Cardiac septum (tissue), 1 donor: ENCODE results near the gene GATAD2B. TPM values are rescaled to one million over a fixed set of nuclear protein-coding genes. Genes with fewer than 3 reads are reported as not detected.
"Not testable (repeated sequence)": the region's sequence is repeated elsewhere in the genome, so short reads cannot be mapped to it uniquely, and the experiment has no call there.

Experiments used
- DNase-seq: peaks from one replicate; pipeline ENCODE4 v3.0.0-alpha.2; 2020; ENCODE audit warnings: low spot score
- intact Hi-C: fragments of 100-400 bp; cut with DNase I; formaldehyde crosslinking; loops from one replicate; pipeline ENCODE4 v1.14.0; 2022
- total RNA-seq: library from RNA; stranded (reverse); fragmentation: NEBNext Ultra II Directional; extraction: Animal tissue kit (Norgen Biotek cat#: 25700); gene quantifications from one replicate; pipeline ENCODE4 v1.2.1, GENCODE V29; 2021
- donor health status: DM: no; HTN: no; CAD: no.

The GATAD2B gene
- total RNA-seq, 1 donor from 2014 or later, result 45.7 TPM

DNA sequence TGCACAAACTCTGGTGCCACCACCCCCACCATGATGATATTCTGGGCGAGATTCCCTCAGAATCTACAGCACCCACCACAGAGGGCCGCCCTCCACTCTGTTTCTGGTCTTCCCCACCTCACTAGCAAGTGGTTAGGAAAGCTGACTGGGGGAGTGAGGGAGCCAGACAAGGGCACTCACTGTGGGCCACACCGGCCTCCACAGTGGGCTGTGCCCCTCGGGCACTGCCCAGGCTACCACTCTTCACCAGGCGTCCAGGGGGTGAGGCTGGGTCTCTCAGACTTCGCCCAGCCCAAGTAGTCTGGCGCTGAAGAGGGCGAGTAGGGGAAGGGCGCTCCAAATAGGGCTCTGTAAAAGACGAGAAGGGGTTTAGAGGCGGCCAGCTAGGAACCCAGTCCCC lies 11.2 kb upstream of the GATAD2B start:
- intact Hi-C loops, result no loop called here
- DNase-seq, result no peak

DNA sequence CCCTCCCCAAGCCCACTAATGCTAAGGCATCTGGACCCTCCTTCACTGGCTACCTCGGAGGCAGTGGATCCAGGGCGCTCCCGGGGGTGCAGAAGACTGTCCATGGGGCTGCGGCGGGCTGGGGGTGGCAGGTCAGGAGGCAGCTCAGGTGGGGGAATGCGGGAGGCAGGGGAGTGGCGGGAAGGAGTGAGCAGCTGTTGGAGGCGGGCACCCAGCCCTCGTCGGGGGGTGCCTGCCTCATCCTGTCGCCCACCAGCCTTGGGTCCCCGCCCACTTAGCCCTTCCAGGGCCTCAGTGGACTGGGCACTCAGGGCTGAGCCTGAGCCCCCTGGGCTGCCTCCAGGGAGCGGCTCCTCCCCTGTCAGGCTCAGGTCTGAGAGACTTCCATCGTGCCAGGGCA lies 10.7 kb upstream of the GATAD2B start:
- DNase-seq, result no peak
- intact Hi-C loops, result no loop called here

DNA sequence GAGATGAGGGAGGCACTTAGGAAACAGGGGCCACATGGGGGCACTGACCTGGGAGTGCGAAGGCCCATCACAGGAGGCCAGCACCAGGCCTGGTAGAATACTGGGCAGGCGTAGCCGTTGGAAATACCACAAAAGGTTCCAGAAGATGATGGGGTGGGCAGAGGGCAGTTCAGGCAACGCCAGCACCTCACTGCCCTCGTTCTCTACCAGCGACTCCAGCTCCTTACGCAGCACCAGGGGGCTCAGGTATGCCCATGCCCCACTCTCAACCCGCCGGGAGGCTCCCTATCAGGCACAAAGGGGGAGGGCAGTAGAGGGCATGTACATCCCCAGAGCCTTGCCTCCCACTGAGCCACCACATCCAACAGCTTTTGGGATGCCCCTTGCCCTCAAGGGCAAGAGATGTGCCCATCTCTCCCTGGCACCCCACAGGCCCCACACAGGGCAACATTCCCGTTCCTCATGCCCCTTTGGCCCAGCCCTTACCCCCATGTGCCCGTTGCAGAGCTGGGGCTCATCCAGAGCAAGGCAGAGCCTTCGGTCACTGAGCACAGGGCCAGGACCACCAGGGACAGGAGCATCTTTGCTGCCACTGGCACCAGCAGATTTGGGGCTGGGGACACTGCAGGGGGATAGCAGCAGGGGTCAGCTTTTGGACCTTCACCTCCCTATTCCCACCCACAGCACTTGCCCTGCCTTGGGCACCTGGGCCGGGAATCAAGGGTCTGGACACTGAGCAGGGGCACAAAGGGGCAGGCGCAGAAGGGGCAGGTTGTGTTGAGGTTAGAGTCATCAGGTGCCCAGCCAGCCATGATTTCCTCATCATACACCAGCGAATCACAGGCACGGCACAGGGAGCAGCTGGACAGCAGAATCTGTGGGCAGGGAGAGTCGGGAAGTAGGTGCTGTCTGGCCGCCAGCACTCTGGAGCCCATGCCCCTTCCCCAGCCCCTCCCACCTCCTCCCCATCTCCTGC lies 9.7 kb upstream of the GATAD2B start:
- DNase-seq, result no peak
- intact Hi-C loops, result no loop called here

DNA sequence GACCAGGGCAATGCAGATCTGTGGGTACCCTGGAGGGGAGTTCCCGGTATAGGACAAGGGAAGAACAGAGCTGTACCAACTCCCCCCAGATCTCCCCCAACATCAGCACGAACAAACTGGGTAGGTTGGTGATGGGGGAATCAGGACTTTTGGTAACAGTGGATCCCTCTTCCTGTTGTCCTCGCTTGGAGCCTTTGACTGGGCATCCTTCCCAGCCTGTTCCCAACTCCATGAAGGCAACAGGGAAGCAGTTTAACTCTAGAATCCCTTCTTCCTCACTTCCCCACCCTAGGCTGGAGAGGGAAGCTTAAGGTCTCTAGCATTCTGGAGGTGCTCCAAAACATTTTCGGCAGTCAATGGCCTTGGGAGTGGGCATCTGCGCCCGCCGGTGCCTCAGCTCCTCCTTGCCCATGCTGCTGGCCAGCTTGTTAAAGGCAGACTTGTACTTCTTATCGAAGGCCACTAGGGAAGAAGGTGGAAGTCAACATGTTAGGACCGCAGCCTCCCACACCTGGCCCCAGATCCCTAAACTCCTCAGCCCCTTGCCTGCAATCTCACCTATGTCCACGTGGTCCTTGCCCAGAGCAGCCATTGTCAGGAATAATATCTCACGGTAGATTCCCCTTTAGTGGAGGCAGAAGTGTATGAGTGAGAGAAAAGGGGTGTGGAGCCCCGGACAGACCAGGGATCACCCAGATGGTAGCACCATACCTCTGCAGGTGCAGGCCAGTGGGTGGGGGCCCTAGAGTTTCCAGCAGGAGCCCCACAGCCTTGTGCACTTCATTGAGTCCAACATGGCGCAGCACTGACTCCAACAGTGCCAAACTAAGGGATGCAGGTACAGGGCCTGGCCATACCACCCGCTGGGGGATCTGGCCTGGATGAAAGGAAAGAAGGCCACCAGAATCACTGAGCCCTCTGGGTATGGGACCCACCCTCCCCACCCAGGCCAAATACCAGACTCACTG lies 7.5 kb upstream of the GATAD2B start:
- intact Hi-C loops, result no loop called here

DNA sequence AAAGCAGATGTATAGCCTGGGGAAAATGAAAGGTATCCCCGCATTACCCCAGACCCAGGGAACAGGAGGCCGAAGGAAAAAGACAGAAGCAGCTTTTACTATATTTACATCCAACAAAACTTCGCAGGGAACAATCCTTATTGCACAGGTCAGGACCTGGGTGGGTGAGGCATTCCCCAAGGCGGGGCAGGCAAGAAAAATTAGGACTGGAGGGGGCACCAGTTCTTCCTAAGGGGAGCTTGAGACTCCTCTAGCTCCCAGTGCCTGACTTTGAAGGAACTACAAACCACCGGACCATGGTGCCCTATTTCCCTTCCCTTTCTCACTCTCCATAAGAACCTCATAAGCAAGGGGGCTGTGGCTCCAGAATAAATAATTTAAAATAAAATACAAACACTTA lies 6.7 kb upstream of the GATAD2B start:
- intact Hi-C loops, result no loop called here
- DNase-seq, result peak; percentile 43

More for the DNA sequence above, 7.5 kb upstream of the GATAD2B start:
- peak; percentile 43 for DNase-seq

DNA sequence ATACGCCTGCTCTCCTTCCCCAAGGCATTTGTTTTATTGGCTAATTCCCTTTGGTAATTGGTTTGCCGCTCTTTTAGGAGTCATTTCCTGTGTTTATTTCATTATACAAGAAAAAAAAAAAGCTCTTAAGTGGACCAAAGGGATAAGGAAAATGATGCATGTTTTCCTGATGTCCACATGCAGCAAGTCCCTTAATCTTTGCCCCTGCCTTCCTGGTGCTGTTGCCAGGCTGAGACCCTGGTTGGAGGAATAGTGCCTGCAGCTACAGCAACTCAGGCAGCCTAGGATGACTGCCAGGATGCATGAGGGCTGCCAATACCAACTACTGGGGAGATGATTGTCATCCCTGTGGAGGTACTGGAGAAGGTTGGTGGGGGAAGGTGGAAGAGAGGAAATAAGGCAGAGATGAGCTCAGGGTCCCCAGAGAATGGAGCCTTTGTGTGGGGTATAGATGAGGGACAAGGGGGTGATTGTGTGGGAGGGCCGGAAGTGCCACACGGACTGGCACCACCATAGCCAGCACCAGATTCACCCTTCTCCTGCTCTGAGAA lies 6.1 kb upstream of the GATAD2B start:
- peak; percentile 31 for DNase-seq
- intact Hi-C loops, result no loop called here

DNA sequence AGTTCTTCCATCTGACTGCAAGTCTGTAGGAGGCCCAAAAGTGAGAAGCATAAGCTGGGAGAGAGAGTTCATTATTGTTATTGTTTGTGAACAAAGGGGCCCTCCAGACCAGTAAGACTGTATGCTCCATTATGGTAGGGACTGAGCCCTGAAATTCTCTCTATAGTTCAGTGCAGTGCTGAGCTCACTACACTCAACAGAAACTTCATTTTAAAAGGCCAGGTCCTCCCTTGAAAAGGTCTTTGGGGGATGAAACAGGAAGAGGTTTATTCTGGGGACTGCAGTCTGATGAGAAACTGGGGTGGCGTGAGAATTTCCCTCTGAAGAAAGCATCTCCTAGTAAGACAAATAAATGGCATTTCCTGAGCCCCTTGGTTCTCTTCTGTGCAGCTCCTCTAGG lies 5.5 kb upstream of the GATAD2B start:
- intact Hi-C loops, result no loop called here
- DNase-seq, result peak; percentile 17

DNA sequence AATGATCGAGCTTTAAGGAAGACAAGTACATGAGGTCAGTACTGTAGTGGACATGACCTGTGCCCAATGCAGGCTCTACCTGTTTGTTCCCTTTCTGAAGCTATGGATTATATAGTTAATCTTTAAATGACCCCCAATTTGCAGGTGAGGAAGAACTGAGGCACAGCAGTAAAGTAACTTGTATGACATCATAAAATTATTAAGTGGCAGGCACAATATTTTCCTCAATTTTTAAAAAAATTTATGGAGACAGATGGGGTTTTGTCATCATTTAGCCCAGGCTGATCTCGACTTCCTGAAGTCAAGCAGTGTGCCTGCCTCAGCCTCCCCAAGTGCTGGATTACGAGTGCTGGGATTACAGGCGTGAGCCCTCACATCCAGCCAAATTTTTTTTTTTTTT lies 3.6 kb upstream of the GATAD2B start:
- no peak for DNase-seq
- intact Hi-C loops, result no loop called here

DNA sequence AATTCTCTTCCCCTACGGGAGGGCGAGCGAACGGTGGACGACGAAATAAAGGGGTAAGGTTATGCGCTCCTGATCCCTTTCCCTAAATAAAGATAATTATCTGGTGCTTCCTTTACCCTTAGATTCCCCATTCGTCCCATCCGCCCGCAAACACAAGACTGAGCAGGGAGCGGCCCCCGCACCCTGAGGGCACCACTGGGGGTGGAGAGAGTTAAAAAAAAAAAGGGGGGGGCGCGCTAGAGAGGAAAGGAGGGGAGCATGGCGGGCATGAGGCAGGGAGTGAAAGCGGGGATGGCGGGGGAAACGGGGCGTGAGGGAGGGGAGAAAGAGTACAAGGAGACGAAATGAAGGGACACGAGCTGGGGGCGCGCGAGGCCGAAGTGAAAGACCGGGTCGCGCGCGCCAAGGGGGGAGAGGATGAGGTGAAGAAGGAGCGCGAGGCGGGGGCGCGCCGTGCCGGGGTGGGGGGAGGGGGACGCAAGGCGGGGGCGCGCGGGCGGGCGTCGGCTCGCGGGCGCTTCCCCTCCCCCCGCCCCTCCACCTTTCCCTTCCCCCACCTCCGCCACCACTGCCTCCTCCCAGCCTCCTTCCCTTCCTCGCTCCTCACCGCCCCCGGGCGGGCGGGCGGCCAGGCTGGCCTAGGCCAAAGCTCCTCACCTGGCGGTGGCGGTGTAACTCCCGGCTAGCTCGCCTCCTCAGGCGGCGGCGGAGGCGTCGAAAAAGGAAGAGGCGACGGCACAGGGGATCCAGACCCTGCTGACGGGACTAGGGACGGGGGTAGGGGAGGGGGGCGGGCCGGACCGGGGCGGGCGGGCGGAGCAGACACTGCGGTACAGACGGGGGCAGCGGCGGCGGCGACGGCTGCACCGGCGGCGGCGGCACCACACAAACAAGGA lies 448 bp downstream of the GATAD2B start:
- intact Hi-C loops, result loop anchor here (2.0 to 5.0 kb wide), 2 partner anchors 42 to 100 kb away; no protein-coding TSS in a partner anchor
- DNase-seq, result no peak

DNA sequence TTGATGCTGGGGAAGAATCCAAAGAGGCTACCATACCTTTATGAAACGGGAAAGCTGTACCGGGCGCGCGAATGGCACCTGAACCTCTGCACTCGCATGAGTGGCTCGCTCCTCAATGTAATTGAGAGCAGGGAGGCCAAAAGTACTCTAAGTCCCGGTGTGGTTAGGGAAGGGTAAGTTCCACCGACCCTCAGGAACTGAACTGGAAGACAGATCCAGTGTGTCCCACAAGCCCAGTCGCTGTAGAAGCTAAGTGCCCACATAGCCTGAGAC lies 1.0 kb downstream of the GATAD2B start:
- DNase-seq, result peak; percentile 53
- intact Hi-C loops, result loop anchor here (2.0 to 5.0 kb wide), 2 partner anchors 41 to 99 kb away; no protein-coding TSS in a partner anchor

DNA sequence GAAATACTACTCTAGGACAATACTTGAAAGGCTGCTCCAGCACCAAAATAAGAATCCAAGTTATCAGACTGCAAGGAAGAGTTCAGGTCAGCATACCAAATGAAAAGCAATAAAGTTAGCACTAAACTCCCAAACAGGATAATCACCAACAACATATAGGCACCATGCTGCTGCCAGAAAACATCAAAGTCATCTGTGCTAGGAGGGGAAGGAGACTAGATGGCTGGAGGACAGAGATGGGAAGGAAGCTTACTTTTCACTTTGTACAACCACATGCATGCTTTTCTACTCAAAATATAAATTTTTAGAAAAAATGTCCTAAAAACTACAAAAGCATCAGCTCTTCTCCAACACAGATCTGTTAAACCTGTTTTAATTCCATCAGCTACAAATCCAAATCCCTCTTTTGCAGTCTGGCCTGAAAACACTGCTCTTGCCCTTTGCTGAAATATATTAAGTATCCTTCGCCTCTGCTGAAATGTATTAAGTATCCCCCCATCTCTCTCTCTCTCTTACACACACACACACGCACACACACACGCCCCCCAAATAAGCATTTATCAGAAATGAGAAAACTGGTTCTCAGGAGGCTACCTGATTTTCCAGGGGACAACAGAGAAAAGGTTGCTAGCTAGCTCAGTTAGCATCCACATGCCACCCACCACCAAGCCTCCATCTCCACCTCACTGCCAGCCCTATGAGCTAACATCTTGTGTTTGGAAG lies 1.5 kb downstream of the GATAD2B start:
- DNase-seq, result no peak
- intact Hi-C loops, result loop anchor here (5.0 kb wide), 1 partner anchor 99 kb away; no protein-coding TSS in a partner anchor

DNA sequence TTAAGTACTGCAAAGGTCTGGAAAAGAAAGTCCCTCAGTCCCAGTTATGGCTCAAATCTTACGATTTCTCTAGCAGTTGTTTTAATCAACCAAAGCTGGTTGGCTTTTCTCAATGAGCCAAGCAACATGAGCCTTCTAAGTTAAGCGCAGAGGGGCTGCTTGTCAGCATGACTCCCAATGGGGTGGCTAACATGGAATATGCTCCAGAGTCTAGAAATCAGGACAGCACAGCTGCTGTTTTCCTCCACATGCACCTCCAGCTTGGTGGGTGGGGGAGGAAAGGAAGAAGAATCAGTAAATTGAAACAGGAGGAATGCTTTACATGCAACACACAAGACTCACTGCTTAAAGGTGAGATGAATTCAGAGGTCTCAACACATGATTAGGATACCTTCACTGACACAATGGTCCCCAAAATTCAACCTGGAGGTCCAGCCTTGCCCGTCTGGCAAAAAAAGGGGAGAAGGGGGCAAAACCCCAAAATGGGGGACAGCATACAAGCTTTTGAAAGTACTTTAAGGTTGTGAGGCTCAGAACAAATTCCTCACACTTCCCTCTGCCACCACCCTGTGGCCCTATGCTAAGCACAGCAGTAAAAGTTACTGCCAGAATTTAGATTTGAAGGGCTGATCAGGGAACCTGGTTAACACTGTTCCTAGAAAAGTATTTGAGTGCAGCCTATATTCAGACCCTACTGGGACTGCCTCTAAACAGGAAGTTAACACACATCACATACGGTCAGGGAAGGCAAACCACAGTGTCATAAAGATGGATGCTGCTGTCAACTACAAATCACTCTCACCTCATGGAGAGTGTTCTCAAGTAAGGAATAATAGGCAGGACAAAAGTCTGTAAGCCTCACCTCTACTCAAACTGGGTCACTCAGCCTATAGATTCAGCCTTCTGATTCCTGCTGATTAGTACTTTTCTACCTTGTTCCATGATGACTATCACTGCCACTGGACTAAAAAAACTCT lies 2.6 kb downstream of the GATAD2B start:
- intact Hi-C loops, result loop anchor here (5.0 kb wide), 1 partner anchor 98 kb away; no protein-coding TSS in a partner anchor
- DNase-seq, result peak; percentile 24

DNA sequence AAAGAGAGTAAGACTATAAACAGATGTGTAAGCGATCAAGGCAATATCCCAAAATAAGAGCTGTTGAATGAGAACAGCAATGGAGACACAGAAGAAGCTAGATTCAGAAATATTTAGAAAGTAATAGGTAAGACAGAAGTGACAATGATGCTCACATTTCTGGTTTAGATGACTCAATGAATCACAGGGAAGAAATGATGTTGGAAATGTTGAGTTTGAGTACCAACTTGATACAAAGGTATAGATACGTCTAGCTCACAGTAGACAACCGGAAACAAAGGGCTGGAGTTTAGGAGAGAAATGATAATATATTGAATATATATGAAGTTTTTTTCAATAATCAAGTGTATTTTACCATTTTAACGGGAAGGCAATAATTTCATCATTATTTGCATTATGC lies 6.5 kb downstream of the GATAD2B start:
- intact Hi-C loops, result no loop called here
- DNase-seq, result no peak

DNA sequence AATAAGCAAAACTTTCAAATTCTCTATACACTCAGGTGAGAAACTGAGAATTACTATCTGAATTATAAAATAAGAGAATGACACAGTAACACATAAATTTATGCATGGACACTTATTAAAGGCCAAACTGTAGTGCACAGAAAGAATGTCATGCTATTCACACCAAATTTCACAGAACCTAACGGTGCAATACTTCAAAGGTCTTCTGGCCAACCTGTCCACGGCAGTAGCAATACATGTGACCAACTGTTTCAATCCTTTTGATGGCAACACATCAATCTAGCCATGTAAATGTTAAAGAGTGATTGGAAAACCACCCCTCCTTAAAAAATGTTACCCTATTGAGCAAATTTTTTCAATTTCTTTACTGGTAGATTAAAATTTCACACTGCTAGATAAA lies 10.4 kb downstream of the GATAD2B start:
- intact Hi-C loops, result no loop called here
- DNase-seq, result no peak

DNA sequence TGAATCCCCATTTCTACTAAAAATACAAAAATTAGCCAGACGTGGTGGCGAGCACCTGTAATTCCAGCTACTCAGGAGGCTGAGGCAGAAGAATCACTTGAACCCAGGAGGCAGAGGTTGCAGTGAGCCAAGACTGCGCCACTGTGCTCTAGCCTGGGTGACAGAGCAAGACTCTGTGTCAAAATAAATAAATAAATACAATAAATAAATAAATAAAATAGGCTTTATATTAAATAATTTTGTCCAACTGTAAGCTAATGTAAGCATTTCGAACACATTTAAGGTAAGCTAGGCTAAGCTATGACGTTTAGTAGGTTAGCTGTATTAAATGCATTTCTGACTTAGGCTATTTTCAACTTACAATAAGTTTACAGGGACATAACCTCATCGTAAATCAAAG lies 12.2 kb downstream of the GATAD2B start:
- intact Hi-C loops, DNase-seq: not testable (repeated sequence)

DNA sequence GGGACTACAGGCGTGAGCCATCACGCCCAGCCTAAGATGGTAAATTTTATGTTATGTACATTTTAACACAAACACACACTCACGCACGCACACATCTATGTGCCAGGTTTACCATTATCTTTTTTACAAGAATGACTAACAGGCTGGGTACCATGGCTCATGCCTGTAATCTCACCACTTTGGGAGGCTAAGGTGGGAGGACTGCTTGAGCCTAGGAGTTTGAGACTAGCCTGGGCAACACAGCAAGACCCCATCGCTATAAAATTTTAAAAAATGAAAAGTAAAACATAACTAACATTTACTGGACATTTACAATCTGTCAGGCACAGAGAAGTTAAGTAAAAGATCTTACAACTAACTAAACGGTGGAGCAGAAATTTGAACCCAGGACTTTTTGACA lies 14.7 kb downstream of the GATAD2B start:
- DNase-seq, result no peak
- intact Hi-C loops, result no loop called here

DNA sequence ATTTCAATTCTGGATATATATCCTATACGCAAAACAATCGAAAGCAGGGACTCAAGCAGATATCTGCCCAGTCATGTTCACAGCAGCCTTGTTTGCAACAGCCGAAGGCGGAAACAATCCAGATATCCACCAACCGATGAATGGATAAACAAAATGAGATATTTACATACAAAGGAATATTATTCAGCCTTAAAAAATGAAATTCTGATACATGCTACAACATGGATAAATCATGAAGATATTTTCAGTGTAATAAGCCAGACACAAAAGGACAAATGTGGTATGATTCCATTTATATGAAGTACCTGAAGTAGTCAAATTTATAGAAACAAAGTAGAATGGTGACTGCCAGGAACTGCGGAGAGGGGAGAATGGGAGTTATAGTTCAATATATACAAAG lies 15.6 kb downstream of the GATAD2B start:
- no peak for DNase-seq
- intact Hi-C loops, result no loop called here
